ENCODE measurements around the gene ATM.

DNA sequence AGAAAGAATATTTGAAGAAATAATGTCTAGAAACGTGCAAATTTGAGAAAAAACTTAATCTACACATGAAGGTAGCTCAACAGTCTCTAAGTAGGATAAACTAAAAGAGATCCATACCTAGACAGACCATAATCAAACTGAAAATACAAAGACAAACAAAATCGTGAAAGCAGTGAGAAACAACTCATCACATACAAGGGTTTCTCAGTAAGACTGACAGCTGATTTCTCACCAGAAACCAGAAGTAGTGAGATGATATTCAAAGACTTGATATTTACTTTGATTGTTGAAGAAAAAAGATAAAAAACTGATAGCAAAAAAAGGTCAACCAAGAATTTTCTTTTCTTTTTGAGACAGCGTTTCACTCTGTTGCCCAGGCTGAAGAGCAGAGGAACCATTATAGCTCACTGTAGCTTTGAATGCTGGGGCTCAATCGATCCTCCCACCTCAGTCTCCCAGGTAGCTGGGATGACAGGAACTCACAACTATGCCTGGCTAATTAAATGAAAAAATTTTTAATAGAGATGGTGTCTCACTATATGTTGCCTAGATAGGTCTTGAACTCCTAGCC lies 17.9 kb upstream of the ATM start:
- TF ChIP-seq, protein P1, sequence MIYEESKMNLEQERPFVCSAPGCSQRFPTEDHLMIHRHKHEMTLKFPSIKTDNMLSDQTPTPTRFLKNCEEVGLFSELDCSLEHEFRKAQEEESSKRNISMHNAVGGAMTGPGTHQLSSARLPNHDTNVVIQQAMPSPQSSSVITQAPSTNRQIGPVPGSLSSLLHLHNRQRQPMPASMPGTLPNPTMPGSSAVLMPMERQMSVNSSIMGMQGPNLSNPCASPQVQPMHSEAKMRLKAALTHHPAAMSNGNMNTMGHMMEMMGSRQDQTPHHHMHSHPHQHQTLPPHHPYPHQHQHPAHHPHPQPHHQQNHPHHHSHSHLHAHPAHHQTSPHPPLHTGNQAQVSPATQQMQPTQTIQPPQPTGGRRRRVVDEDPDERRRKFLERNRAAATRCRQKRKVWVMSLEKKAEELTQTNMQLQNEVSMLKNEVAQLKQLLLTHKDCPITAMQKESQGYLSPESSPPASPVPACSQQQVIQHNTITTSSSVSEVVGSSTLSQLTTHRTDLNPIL (CRISPR knock-in tag; IDR thresholded peaks at IDR 0.05; ENCODE audit: low read depth): no peak
- TF ChIP-seq ARNTL (CRISPR knock-in tag; IDR thresholded peaks at IDR 0.05; ENCODE audit: borderline replicate concordance, low read depth) (no peak), PPARA (CRISPR knock-in tag; IDR thresholded peaks at IDR 0.05; ENCODE audit: borderline replicate concordance) (no peak)
- TF ChIP-seq, protein P2, sequence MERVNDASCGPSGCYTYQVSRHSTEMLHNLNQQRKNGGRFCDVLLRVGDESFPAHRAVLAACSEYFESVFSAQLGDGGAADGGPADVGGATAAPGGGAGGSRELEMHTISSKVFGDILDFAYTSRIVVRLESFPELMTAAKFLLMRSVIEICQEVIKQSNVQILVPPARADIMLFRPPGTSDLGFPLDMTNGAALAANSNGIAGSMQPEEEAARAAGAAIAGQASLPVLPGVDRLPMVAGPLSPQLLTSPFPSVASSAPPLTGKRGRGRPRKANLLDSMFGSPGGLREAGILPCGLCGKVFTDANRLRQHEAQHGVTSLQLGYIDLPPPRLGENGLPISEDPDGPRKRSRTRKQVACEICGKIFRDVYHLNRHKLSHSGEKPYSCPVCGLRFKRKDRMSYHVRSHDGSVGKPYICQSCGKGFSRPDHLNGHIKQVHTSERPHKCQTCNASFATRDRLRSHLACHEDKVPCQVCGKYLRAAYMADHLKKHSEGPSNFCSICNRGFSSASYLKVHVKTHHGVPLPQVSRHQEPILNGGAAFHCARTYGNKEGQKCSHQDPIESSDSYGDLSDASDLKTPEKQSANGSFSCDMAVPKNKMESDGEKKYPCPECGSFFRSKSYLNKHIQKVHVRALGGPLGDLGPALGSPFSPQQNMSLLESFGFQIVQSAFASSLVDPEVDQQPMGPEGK (CRISPR knock-in tag; IDR thresholded peaks at IDR 0.05; ENCODE audit: borderline replicate concordance): no peak

Data from SK-N-SH treated with all-trans-retinoic acid at 6 μM for 48 hours (cell line).